Left lobe of liver (tissue), 2 donors: ENCODE measurements around the gene BEND4. TPM values are rescaled to one million over a fixed set of nuclear protein-coding genes. Genes with fewer than 3 reads are reported as not detected.
A peak's percentile ranks its signal among the peaks of the same experiment; 100 is the strongest.
"Not testable (repeated sequence)": the region's sequence is repeated elsewhere in the genome, so short reads cannot be mapped to it uniquely, and the experiment has no call there.

Experiments
- ATAC-seq: fragments of 200-7000 bp; cut with Tn5 transposase; one replicate; pipeline ENCODE4 v1.9.1; 2020; ENCODE audit warnings: mild to moderate bottlenecking, moderate library complexity
- DNase-seq: peaks from one replicate; pipeline ENCODE4 v3.0.0-alpha.2; 2020; ENCODE audit warnings: low spot score
- total RNA-seq: library from RNA; stranded (reverse); gene quantifications from one replicate; pipeline ENCODE4 v1.2.1, GENCODE V29; 2021
- donor health status: DM: no; HTN: no; CAD: no; lungs with moderate emphysema.
- donor health status: DM: no; HTN: yes; CAD: no.

The BEND4 gene
- total RNA-seq, result 0.18 TPM

DNA sequence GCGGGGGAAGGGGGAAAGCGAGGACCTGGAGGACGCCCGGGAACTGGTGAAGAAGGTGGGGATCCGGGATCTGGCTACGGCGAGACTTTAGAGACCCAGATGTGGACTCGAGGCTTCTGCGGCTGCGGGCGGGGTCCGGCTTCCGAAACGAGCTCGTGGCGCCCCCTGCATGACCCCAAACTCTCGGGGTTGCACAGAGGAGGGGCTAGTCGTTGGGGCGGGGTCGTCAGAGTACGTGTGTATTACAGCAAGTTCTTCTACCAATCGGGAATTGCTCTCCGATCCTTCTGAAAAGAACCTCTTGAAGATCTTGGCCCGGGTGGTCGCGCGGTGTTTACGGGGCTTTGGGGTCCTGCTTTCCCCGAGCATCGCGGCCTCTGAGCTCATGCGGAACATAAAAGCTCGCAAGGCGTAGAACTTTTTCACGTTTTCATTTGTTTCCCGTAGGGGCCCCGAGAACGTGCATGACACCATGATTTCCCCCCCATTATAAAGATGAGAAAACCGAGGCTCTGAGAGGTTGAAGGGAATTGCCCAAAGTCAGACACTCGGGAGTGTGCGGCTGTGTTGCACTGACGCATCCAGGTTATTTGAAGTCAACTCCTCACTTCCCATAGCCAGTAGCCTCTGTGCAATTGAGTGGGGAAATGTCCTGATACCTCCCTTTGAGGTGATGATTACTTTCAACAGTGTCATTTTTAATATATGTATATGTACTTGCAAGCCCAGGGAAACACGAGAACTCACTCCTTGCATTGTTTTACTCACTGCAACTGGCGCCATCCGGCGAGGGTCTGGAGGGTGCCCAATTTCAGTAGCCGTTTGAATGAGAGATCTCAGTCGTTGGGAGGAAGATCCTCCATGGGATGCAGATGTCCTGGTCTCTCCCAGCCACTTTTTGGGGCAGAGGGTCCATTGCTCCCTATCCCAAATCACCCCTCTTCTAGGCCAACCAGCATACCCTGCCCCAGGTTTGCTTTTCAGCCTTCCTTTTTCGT is at the start of gene BEND4:
TSS of gene BEND4 (minus strand) at position 149 of the 998 bp plus-strand sequence. CDS start 512 bp downstream, outside the sequence.
- ATAC-seq, result no peak
- no peak for DNase-seq

DNA sequence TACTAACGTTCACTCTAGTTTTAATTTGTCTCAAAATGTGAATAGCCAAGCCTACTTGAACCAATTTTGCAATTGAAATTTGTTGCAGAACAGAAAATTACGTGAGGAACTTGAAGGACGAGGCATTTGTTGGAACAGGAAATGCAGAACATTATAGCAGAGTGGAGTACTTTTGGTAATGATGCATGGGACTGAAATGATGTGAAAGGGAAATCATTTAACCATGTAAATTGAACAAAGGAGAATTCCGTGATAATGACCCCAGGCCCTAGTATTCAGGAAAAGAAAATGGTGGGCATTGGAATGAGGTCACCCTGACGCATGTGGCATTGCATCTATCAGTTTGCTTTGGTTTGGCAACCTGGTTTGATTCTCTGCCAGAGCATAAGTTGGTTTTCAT is 44.9 kb upstream of the BEND4 start:
- ATAC-seq, result no peak

DNA sequence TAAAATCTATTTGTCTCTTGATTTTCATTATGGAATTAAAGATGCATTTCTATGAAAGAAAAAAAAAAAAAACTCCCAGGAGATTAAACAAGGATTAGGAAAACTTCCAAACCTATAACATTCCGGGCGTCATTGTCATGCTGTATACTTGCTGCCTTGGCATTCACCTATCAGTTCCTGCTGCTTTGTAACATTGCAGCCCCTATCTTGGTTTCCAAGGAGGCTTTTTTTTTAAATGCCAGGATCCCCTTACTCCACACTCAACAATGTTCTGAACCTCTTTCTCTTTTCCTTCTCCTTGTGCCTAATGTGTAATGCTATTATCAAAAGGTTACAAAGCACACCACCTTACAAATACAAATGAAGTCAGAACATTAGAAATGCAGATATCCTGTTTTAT is 20.5 kb upstream of the BEND4 start:
- ATAC-seq (no peak), DNase-seq (no peak)

More for the DNA sequence above, 44.9 kb upstream of the BEND4 start:
- DNase-seq, result no peak

DNA sequence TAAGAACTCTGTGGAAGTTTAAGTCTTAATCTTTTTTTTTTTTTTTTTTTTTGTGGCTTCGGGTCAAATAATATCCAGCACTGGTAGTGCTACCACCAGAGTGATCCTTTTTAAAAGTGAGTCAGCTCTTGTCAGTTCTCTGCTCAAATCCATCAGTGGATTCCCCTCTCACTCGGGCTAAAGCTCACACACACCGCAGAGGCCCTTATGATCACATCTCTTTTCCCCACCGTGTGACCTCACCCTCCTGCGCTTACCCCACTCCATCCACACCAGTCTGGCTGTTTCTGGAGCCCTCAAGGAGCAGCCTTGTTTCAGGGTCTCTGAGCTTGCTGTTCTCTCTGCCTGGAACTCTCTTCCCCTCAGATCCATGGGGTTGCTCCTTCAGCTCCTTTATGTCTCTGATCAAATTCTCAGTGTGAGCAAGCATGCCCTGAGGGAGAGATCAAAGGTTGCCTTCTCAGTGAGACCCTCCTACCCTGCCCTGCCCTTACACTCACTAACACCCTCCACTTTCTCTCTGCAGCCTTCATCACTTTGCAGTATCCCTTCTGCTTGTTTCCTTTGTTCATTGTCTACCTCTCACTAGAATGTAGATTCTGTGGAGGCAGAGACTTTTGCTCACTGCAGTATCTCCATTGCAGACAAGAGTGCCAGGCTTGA is 19.8 kb upstream of the BEND4 start:
- no peak for ATAC-seq
- DNase-seq, result no peak

DNA sequence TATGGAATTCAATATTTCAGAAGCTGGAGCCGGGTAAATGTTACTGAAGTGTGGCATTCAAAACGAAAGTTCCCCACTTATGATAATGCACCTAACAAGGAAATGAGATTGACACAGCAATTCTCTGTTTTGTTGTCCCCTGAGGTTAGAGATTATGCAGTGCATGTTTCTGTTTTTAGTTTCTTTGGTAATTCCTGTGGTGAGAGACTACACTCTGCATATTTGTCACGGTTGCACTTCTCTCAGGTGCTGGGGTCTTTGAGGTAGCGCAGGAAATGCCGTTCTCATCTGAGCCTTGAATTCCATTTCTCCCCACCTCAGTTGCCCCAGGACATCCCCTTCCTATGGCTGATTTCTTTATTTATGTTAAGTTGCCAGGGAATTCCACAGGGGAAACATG is 15.3 kb upstream of the BEND4 start:
- no peak for ATAC-seq
- DNase-seq, result no peak

DNA sequence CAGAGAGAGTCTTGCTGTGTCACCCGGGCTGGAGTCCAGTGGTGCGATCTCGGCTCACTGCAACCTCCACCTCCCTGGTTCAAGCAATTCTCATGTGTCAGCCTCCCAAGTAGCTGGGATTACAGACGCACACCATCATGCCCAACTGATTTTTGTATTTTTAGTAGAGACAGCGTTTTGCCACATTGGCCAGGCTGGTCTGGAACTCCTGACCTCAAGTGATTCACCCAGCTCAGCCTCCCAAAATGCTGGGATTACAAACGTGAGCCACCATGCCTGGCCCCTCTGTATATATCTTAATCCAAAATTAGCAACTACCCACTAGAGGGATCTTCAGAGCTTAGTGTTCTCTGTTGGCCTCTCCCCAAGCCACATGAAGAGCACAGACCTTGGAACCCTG is 13.7 kb upstream of the BEND4 start:
- ATAC-seq, DNase-seq: not testable (repeated sequence)

DNA sequence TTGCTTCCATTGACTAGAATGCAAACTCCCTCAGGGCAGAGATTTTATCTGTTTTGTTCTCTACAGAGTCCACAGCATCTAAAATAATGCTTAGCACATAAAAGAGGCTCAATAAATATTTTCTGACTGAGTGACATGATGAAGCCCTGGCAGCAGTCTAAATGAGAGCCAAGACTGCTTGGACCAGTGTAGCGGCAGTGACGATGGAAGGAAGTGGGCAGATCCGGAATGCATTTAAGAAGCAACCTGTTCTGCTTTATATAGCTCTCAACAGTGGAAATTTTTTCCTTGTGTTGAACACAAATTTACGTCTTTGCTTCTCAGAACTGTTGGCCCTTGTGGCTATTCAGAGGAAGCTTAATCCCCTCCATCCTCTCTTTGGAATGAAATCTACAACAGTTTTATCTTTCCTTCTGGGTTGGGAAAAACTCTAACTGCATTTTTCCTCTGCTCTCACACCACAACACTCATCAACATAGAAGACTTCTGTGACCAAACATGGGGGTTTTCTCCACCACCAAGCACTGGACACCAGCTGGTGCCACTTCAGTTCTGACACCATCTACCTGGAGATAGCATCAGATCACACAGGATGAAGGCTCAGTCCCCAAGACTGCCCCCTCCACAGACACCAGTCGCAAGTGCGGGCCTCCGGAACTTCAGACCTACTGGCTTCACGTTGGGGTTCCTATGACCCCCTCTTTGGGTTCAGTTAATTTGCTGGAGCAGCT is 7.0 kb upstream of the BEND4 start:
- DNase-seq, result no peak
- no peak for ATAC-seq

DNA sequence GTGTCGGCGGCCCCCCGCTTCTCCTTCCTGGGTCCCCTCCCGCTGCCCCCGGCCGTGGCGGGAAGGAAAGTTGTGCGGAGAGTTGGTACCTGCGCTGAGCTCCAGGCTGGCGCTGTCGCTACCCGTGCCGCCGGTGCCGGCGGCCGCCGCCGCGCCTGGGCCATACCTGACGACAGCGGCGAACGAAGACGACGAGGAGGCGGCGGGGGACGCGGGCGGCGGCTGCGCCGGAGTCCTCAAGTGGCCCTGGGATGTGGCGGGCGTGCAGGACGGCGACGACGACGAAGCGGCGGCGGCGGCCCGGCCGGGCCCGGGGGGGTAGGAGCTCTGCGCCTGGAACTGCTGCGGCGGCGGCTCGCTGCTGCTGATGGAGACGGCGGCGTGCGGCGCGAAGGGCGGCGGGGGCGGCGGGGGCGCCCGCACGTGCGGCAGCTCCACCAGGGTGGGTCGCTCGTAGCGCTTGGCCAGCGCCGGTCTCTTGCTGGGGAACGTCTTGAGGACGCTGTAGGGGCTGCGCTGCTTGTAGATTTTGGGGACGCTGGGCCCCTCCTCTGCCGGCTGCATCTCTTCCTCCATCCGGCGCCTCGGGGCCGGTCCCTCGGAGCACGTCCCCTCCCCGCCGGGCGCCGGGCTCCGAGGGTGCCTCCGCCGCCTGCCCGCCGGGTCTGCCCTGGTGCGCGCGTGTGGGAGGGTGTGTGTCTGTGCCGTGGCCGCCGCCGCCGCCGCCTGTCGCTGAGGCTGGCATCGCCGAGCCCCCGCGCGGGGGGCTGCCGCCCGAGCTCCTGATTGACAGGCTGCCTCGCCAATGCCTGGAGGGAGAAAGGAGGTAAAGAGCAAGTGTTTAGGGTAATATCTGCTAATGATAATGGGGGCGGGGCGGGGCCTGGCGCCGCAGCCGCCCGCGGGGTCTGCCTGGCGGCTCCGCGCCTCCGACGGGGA is 618 bp downstream of the BEND4 start:
- ATAC-seq (peak; percentile 34), DNase-seq (no peak)

DNA sequence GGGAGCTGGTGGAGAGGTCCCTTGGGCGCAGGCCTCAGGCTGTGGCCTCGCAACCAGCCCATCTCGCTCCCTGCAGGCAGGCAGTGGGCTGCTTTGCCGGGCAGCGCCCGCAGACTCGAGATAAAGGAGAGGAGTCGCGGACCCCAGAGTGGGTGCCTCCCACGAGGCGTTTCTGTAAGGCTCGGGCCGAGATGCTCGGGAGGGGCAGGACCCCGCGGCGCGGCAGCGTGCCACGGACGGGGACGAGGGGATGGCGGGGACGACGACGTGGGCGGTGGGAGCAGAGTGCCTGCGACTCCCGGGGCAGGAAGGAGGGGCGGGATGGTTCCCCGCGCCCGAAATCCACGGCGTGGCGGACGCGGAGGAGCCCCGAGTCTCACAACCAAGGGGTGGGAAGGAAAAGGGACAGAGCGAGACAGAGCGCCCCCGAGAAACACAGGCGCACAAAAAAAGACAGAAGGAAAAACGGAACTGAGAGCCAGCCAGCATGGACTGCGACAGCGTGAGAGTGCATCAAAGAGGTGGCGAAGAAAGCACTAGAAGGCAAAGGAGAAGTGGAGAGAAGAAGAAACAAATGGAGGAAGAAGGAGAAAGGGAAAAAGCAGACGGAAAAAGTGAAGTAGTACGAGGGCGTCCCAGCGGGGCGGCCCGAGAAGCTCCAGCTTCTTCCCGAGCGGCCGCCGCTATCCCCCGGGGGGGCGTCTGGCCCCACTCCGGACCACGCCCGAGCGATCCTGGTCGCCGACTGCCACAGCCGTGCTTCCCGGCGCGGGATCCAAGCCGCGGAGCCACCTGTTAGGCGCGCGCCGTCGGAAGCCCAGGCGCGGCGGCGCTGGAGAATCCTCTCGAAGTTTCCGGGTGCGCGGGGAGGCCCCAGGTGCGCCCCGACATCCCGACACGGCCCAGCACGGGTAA is 1.5 kb downstream of the BEND4 start:
- DNase-seq, result no peak
- no peak for ATAC-seq

DNA sequence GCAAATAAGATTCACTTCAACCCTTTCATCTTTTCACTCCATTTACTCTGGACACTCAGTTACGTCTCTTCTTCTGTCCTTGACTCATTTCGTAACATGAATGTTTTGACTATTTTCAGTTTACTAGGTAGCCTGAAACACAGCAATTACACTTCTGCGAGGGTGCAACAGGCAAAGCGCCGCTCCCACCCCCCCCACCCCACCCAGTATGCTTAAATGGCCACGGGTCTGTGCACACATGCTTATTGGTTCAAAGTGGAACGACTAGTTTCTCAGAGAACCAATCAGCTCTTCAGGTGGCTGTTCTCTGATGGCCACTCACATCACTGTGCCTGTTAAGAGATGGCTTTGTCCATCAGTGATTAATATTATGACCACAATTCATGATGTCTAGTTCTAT is 3.5 kb downstream of the BEND4 start:
- no peak for DNase-seq
- no peak for ATAC-seq

DNA sequence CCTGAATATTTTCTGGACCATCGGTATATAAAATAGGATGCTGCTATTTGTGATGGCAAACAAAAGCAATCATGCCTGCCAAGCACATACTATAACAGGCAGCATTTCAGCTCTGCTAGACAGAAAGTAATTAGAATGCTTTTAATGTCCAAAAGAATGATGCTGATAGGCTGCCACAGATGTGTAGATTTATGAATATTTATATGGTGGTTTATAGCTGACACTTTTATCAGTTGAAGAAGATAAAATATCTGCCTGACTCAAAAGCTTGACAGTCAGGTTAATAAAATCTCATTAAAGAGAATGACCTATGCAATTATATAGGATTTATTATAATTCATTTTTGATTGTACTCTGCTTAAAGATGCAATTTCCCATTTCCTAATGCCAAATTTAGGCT is 4.0 kb downstream of the BEND4 start:
- no peak for ATAC-seq
- no peak for DNase-seq

DNA sequence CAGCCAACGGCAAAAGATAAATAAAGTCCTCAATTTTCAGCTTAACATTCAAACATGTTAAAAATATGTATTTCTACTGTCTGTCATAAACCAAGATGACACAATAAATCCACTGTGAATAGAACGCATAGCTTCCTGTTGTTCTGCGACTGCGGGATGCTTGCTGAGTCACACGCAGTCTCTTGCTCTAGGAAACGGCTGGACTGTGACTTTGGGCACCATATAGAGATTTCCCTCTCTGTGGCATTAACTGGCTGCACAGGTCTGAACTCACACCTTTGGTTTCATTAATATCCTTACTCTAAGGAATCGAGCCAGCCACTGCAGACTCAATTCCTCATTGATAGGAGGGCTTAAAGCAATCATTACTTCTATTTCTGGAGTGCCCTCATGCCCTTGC is 8.4 kb downstream of the BEND4 start:
- no peak for DNase-seq
- ATAC-seq, result no peak

DNA sequence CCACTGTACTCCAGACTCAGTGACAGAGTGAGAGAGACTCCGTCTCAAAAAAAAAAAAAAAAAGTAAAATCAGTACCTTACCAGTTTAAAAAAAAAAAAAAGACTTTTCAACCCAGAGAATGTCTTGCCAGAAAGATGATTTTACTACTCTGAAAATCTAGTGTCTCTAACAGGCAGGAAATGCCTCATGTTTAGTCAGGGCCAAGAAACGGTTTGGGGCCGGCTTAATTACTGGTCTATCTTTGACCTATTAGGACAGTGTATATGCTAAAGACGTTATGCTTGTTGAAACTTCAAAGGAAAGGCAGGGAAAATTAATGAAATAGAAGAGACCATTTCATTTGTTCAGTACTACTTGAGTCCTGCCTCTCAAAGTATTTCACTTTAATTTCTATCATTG is 9.9 kb downstream of the BEND4 start:
- no peak for ATAC-seq
- no peak for DNase-seq

DNA sequence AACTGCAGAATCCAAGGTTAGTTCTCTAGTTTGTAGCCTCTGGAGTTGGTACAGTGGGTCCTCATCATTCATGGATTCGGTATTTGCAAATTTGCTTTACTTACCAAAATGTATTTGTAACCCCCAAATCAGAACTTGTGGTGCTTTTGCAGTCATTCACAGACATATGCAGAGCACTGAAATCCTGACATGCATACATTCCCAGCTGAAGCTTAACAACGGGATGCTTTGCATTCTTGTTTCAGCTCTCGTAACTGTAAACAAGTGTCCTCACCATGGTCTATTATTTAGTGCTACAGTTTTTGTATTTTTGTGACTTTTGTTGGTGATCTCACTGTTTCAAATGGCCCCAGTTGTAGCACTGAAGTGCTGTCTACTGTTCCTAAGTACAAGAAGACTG is 16.1 kb downstream of the BEND4 start:
- ATAC-seq (no peak), DNase-seq (no peak)

DNA sequence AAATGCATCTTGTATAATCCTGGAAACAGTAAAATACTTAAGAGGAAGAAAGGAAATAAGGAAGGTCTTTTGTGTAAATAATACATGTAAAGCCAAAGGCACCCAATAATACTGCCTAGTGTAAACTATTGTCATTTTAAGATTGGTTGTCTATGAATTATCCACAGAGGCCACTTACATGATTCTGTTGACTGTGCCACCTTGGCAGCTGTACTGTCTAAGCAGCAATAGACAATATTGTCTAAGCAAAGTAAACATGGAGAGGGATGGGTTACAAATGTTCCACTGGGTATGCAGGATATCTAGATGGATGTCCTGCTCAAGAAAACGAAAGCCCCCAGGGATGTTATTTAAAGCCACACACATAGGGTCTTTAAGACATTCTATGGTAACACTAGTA is 19.4 kb downstream of the BEND4 start:
- DNase-seq (no peak), ATAC-seq (no peak)

DNA sequence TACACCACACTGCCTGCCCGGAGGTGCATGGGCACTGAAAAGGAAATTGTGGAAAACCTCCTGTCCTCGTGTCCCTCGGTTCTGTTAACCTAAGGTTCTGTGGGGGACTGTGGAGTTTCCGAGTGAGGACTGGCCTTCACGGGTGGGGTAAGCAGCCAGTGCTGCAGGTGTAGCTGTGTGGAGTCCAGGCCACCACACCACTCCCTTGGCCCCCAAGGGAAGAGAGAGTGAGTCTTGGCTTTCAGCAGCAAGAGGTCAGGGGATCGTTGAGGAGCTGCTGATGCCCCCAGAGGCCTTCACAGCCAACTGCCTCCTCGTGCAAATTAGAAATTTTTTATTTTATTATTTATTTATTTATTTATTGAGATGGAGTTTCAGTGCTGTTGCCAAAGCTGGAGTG is 20.4 kb downstream of the BEND4 start:
- ATAC-seq (no peak), DNase-seq (no peak)

DNA sequence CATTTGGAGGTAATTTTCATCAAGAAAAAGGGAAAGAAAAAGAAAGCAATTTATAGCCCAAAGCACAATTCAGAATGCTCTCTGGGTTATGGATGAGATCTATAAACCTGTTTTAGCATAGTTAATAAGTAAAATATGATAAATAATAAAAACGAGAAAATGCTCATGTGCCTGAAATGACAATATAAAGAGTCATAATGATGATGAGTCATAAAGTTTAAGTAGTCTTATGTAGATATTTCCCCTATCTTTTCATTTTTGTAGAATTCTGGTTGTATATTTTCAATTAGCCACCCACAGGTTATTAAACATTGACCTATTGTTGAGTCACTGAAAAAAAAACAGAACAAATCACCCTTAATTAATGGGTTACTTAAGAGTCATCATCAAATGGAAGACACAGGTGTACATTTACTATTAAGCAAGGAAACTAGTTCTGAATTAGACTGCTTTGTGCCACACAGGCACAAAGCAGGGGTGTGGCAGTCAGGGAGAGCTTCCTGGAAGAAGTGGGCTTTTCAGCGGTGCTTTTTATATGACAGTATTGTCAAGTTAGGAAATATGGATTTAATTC is 29.3 kb downstream of the BEND4 start:
- ATAC-seq (no peak), DNase-seq (no peak)

DNA sequence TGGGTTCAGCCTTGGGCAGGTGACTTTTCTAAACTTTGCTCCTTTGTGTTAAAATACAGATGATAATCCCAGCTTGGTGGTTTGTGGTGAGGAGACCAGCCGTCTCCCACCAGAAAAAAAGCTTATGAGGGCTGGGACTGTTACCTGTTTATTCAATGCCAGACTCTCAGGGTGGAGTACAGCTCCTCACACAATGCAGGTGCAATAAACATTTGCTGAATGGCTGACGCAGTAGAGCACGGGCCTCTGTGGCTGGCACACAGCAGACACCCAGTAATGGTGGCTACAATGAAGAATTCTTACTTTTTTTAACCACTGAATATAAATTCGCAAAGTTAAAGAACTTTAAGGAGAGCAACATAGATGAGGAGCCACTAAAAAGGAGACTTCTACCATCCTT is 30.2 kb downstream of the BEND4 start:
- no peak for DNase-seq
- ATAC-seq, result no peak

DNA sequence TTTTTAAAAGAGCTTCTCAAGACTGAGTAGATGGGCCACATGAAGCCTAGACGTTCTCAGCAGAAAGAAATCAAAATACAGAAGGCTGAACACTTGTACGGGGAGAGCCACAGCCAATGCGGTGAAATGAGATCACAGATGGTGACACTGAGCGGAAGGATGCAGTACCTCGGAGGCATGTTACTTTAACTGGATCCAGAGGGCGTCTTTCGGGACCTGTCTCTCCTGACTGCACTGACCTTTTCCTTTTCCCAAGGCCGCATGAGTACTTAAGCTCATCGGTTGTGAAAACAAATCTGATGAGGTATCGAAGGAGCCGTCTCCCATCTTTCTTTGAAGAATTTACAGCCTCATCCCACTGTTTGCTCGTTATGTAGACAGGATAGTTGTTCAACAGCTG is 32.6 kb downstream of the BEND4 start:
- ATAC-seq (no peak), DNase-seq (no peak)
